Measurements from ENCODE around the gene UQCC2. TPM values are rescaled to one million over a fixed set of nuclear protein-coding genes. Genes with fewer than 3 reads are reported as not detected.
A peak's percentile ranks its signal among the peaks of the same experiment; 100 is the strongest.

The UQCC2 gene
- total RNA-seq, 1 donor from 2014 or later, result 48.7 TPM

- no peak for DNase-seq
- H3K36me3 Mint-ChIP-seq (ENCODE audit: unreplicated experiment), result no peaks in the 10 kb centered on the region
- no peak overlapping the region for H3K27ac Mint-ChIP-seq (ENCODE audit: unreplicated experiment)
- H3K27me3 Mint-ChIP-seq (ENCODE audit: unreplicated experiment), result peaks cover 2% of the 10 kb centered on the region
- no peak for TF ChIP-seq CTCF (IDR thresholded peaks at IDR 0.05; ENCODE audit: partially characterized antibody, unreplicated experiment)
- H3K9me3 Mint-ChIP-seq (ENCODE audit: unreplicated experiment), result peaks cover 2% of the 10 kb centered on the region
- H3K4me3 Mint-ChIP-seq (ENCODE audit: unreplicated experiment), result no peak overlapping the region
- H3K4me1 Mint-ChIP-seq (ENCODE audit: low read depth, unreplicated experiment), result peaks cover 4% of the 10 kb centered on the region
Measured at GRCh38 chr6:33757113-33757512, 45.6 kb upstream of the UQCC2 start.

- no peak for TF ChIP-seq CTCF (IDR thresholded peaks at IDR 0.05; ENCODE audit: partially characterized antibody, unreplicated experiment)
- Mint-ChIP-seq H3K27ac (ENCODE audit: unreplicated experiment) (peak overlapping the region; percentile 1), H3K27me3 (ENCODE audit: unreplicated experiment) (peaks cover 2% of the 10 kb centered on the region), H3K36me3 (ENCODE audit: unreplicated experiment) (no peaks in the 10 kb centered on the region), H3K4me1 (ENCODE audit: low read depth, unreplicated experiment) (peaks cover 7% of the 10 kb centered on the region), H3K9me3 (ENCODE audit: unreplicated experiment) (peaks cover 2% of the 10 kb centered on the region), H3K4me3 (ENCODE audit: unreplicated experiment) (no peak overlapping the region)
- no peak for DNase-seq
Measured at GRCh38 chr6:33756211-33756954, 44.9 kb upstream of the UQCC2 start.

- Mint-ChIP-seq H3K27me3 (ENCODE audit: unreplicated experiment) (peaks cover 5% of the 10 kb centered on the region), H3K27ac (ENCODE audit: unreplicated experiment) (no peak overlapping the region), H3K4me1 (ENCODE audit: low read depth, unreplicated experiment) (peaks cover 15% of the 10 kb centered on the region), H3K9me3 (ENCODE audit: unreplicated experiment) (peaks cover 2% of the 10 kb centered on the region), H3K36me3 (ENCODE audit: unreplicated experiment) (no peaks in the 10 kb centered on the region), H3K4me3 (ENCODE audit: unreplicated experiment) (no peak overlapping the region)
- TF ChIP-seq CTCF (IDR thresholded peaks at IDR 0.05; ENCODE audit: partially characterized antibody, unreplicated experiment), result no peak
- DNase-seq, result no peak
Measured at GRCh38 chr6:33755070-33755869, 43.8 kb upstream of the UQCC2 start.

- Mint-ChIP-seq H3K4me3 (ENCODE audit: unreplicated experiment) (no peak overlapping the region), H3K36me3 (ENCODE audit: unreplicated experiment) (no peaks in the 10 kb centered on the region), H3K27me3 (ENCODE audit: unreplicated experiment) (peaks cover 10% of the 10 kb centered on the region), H3K27ac (ENCODE audit: unreplicated experiment) (no peak overlapping the region), H3K9me3 (ENCODE audit: unreplicated experiment) (peaks cover 3% of the 10 kb centered on the region), H3K4me1 (ENCODE audit: low read depth, unreplicated experiment) (peaks cover 23% of the 10 kb centered on the region)
- no peak for DNase-seq
- TF ChIP-seq CTCF (IDR thresholded peaks at IDR 0.05; ENCODE audit: partially characterized antibody, unreplicated experiment), result no peak
Measured at GRCh38 chr6:33754222-33754621, 42.7 kb upstream of the UQCC2 start.

- H3K4me3 Mint-ChIP-seq (ENCODE audit: unreplicated experiment), result no peak overlapping the region
- H3K4me1 Mint-ChIP-seq (ENCODE audit: low read depth, unreplicated experiment), result peaks cover 32% of the 10 kb centered on the region
- peaks cover 12% of the 10 kb centered on the region for H3K27me3 Mint-ChIP-seq (ENCODE audit: unreplicated experiment)
- no peak overlapping the region for H3K27ac Mint-ChIP-seq (ENCODE audit: unreplicated experiment)
- peaks cover 5% of the 10 kb centered on the region for H3K9me3 Mint-ChIP-seq (ENCODE audit: unreplicated experiment)
- no peak for DNase-seq
- no peak for TF ChIP-seq CTCF (IDR thresholded peaks at IDR 0.05; ENCODE audit: partially characterized antibody, unreplicated experiment)
- no peaks in the 10 kb centered on the region for H3K36me3 Mint-ChIP-seq (ENCODE audit: unreplicated experiment)
Measured at GRCh38 chr6:33752646-33753015, 41.1 kb upstream of the UQCC2 start.
